Tibial nerve (tissue), 4 donors: Measurements from ENCODE around the gene PEBP1. TPM values are rescaled to one million over a fixed set of nuclear protein-coding genes. Genes with fewer than 3 reads are reported as not detected.

Source experiments
- DNase-seq, 2 donors: peaks; one replicate each; pipeline ENCODE4 v3.0.0-alpha.2; 2019; ENCODE audit warnings: low spot score in 2 of 2
- H3K27ac ChIP-seq, 4 donors: fragments of 200-600 bp; sonication (generic) in 3 of 4; one replicate each; pipeline ENCODE4 v1.5.1; 2017 to 2019; ENCODE audit warnings: mild to moderate bottlenecking in 1 of 4
- H3K27me3 ChIP-seq, 2 donors: fragments of 200-600 bp; sonication (generic) in 1 of 2; one replicate each; pipeline versions ENCODE4 v1.5.1 to v1.6.0; 2017 to 2019
- H3K36me3 ChIP-seq, 3 donors: fragments of 200-600 bp; sonication (generic); one replicate each; pipeline ENCODE4 v1.5.1; 2018 to 2019
- H3K4me1 ChIP-seq, 4 donors: fragments of 200-600 bp; sonication (generic) in 3 of 4; one replicate each; pipeline ENCODE4 v1.5.1; 2017 to 2019
- H3K4me3 ChIP-seq, 4 donors: fragments of 200-600 bp; sonication (generic) in 3 of 4; one replicate each; pipeline ENCODE4 v1.5.1; 2017 to 2019; ENCODE audit warnings: mild to moderate bottlenecking in 1 of 4, moderate library complexity in 1 of 4
- H3K9me3 ChIP-seq, 4 donors: fragments of 200-600 bp; sonication (generic) in 3 of 4; one replicate each; pipeline ENCODE4 v1.5.1; 2017 to 2019
- CTCF ChIP-seq, 5 experiments: fragments of 200-600 bp in 3 of 5; fragments of 450-650 bp in 2 of 5; sonication (generic) in 3 of 5; IDR thresholded peaks; one replicate each; pipeline ENCODE4 v1.5.1; 2016 to 2019; ENCODE audit warnings: antibody characterized with exemption in 5 of 5, mild to moderate bottlenecking in 3 of 5, moderate library complexity in 2 of 5
- EP300 ChIP-seq, 2 donors: sonication (generic); formaldehyde crosslinking; IDR thresholded peaks; one replicate each; pipeline ENCODE4 v1.6.1; 2017; ENCODE audit warnings: antibody characterized with exemption in 2 of 2, mild to moderate bottlenecking in 1 of 2
- POLR2A ChIP-seq, 2 donors: fragments of 450-650 bp; IDR thresholded peaks; one replicate each; pipeline ENCODE4 v1.6.1; 2017; ENCODE audit warnings: antibody characterized with exemption in 2 of 2, mild to moderate bottlenecking in 2 of 2, moderate library complexity in 2 of 2
- WGBS, 2 donors: methylation state at CpG; one replicate each; pipeline ENCODE4 v1.1.5; 2018; 5-methylcytosine and 5-hydroxymethylcytosine counted together
- total RNA-seq, 4 donors: library from RNA; depleted of rRNA; stranded (reverse); fragments of >200 nt; gene quantifications; one replicate each; pipeline ENCODE4 v1.1.0, GENCODE V29; 2016

Gene PEBP1
- total RNA-seq, 4 donors from 2014 or later: 380 to 704 (median 496) TPM

GRCh38 chr12:118189741-118190191 lies 53.8 kb downstream of the PEBP1 start:
- no peaks in the 10 kb centered on the region for H3K9me3 ChIP-seq
- 15 to 25% methylated on average over 14 of the region's 14 CpGs for WGBS, 2 donors
- H3K4me1 ChIP-seq: peaks cover 0 to 47% (median 4%) of the 10 kb centered on the region in 4 donors
- TF ChIP-seq POLR2A (IDR thresholded peaks at IDR 0.05) (no peak), CTCF (IDR thresholded peaks at IDR 0.05) (no peak), EP300 (IDR thresholded peaks at IDR 0.05) (peak in 1 of 2 donors; percentile 15)
- H3K27ac ChIP-seq: peak overlapping the region; percentile 45 to 91 (median 74)
- peaks cover 0 to 8% (median 0%) of the 10 kb centered on the region in 3 donors for H3K36me3 ChIP-seq
- DNase-seq: peak in 1 of 2 donors; percentile 18
- H3K4me3 ChIP-seq: peak overlapping the region; percentile 7 to 44 (median 28)
- no peaks in the 10 kb centered on the region for H3K27me3 ChIP-seq

GRCh38 chr12:118190266-118190665 lies 54.3 kb downstream of the PEBP1 start:
- 27 to 32% methylated on average over 11 of the region's 11 CpGs for WGBS, 2 donors
- Histone ChIP-seq H3K9me3 (no peaks in the 10 kb centered on the region), H3K27ac (peak overlapping the region; percentile 45 to 91 (median 74)), H3K4me1 (peaks cover 0 to 47% (median 4%) of the 10 kb centered on the region in 4 donors), H3K36me3 (peaks cover 0 to 8% (median 0%) of the 10 kb centered on the region in 3 donors), H3K27me3 (no peaks in the 10 kb centered on the region), H3K4me3 (peak overlapping the region; percentile 7 to 44 (median 28))
- DNase-seq: no peak
- no peak for TF ChIP-seq POLR2A (IDR thresholded peaks at IDR 0.05)
- TF ChIP-seq EP300 (IDR thresholded peaks at IDR 0.05): peak in 1 of 2 donors; percentile 67

GRCh38 chr12:118193477-118193876 lies 57.6 kb downstream of the PEBP1 start:
- Histone ChIP-seq H3K27me3 (no peaks in the 10 kb centered on the region), H3K4me1 (peaks cover 0 to 17% (median under 1%) of the 10 kb centered on the region in 4 donors), H3K36me3 (peaks cover 0 to 31% (median 6%) of the 10 kb centered on the region in 3 donors), H3K4me3 (no peak overlapping the region), H3K9me3 (no peaks in the 10 kb centered on the region), H3K27ac (no peak overlapping the region)
- WGBS, 2 donors: 66 to 71% methylated on average over 5 of the region's 5 CpGs
- no peak for TF ChIP-seq EP300 (IDR thresholded peaks at IDR 0.05)
- no peak for TF ChIP-seq CTCF (IDR thresholded peaks at IDR 0.05)
- TF ChIP-seq POLR2A (IDR thresholded peaks at IDR 0.05): no peak
- no peak for DNase-seq

DNA sequence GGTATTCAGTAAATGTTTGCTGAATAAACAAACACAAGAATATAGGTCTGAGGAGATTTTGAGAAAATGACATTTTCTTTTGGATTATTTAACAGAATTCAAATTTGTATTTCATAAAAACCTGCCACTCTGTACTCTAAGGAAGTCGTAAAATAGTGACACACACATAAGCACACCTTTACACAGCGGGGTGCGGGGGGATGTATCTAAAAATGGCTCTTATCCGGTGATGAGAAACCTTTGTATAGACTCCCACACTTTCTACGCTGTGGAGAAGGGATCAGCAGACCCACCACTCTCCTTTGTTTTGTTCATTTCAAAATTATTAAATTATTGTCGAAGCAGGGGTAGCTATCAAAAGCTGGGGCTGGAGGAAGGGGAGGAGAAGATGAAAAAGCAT lies 58.0 kb downstream of the PEBP1 start:
- Histone ChIP-seq H3K36me3 (peaks cover 0 to 36% (median 11%) of the 10 kb centered on the region in 3 donors), H3K9me3 (no peaks in the 10 kb centered on the region), H3K4me1 (peaks cover 0 to 15% (median 0%) of the 10 kb centered on the region in 4 donors), H3K4me3 (no peak overlapping the region), H3K27me3 (no peaks in the 10 kb centered on the region), H3K27ac (no peak overlapping the region)
- no peak for TF ChIP-seq EP300 (IDR thresholded peaks at IDR 0.05)
- no peak for TF ChIP-seq POLR2A (IDR thresholded peaks at IDR 0.05)
- no peak for TF ChIP-seq CTCF (IDR thresholded peaks at IDR 0.05)
- WGBS, 2 donors: 86 to 88% methylated on average over 6 of the region's 6 CpGs
- DNase-seq: no peak

Other genes with a start within 250 kb of the PEBP1 start
- under 1 TPM in 1 of 4 donors, not detected in 3; under 0.01 TPM for gene KSR2, start 167.1 kb upstream of the PEBP1 start, total RNA-seq
- gene RFC5, start 119.4 kb upstream of the PEBP1 start, total RNA-seq: 10 to 100 TPM in 1 of 4 donors, 1 to 10 TPM in 3; 4.8 to 17.3 (median 8.4) TPM
- 10 to 100 TPM; 39.8 to 66.9 (median 48.0) TPM for gene WSB2, start 74.9 kb upstream of the PEBP1 start, total RNA-seq
- gene VSIG10, start 32.1 kb upstream of the PEBP1 start, total RNA-seq: 10 to 100 TPM; 26.8 to 53.1 (median 34.0) TPM
- 10 to 100 TPM; 43.7 to 99.0 (median 59.6) TPM for gene TAOK3, start 236.8 kb downstream of the PEBP1 start, total RNA-seq
- gene SUDS3, start 240.4 kb downstream of the PEBP1 start, total RNA-seq: 10 to 100 TPM; 33.9 to 92.0 (median 58.3) TPM